ENCODE measurements around the gene GATA5. TPM values are rescaled to one million over a fixed set of nuclear protein-coding genes. Genes with fewer than 3 reads are reported as not detected.

Gene GATA5
- total RNA-seq, 1 experiment from 2014 or later, result 1.4 TPM

- no peak for TF ChIP-seq ZNF281 (CRISPR knock-in tag; IDR thresholded peaks at IDR 0.05)
- TF ChIP-seq USF1 (CRISPR knock-in tag; IDR thresholded peaks at IDR 0.05), result no peak
- TF ChIP-seq NR3C1 (CRISPR knock-in tag; conservative IDR thresholded peaks at IDR 0.05; ENCODE audit: low read depth), result no peak
- no peak for TF ChIP-seq CREB1 (CRISPR knock-in tag; IDR thresholded peaks at IDR 0.05)
- TF ChIP-seq CBFB (CRISPR knock-in tag; IDR thresholded peaks at IDR 0.05; ENCODE audit: low read depth), result no peak
- TF ChIP-seq ATF1 (CRISPR knock-in tag; IDR thresholded peaks at IDR 0.05), result no peak
- TF ChIP-seq AR (CRISPR knock-in tag; IDR thresholded peaks at IDR 0.05), result no peak
- TF ChIP-seq TEAD1 (CRISPR knock-in tag; IDR thresholded peaks at IDR 0.05), result no peak
- no peak for TF ChIP-seq PREB (CRISPR knock-in tag; IDR thresholded peaks at IDR 0.05; ENCODE audit: borderline replicate concordance)
- TF ChIP-seq TP53 (CRISPR knock-in tag; IDR thresholded peaks at IDR 0.05), result no peak
These were observed 56.0 kb downstream of the GATA5 start (continued) for GRCh38 chr20:62419759-62420158.

- TF ChIP-seq ZNF396 (CRISPR knock-in tag; IDR thresholded peaks at IDR 0.05; ENCODE audit: borderline replicate concordance) (no peak), MXD4 (CRISPR knock-in tag; IDR thresholded peaks at IDR 0.05; ENCODE audit: borderline replicate concordance) (no peak), MLX (CRISPR knock-in tag; IDR thresholded peaks at IDR 0.05) (no peak), CREB1 (CRISPR knock-in tag; IDR thresholded peaks at IDR 0.05) (no peak), ZNF416 (CRISPR knock-in tag; IDR thresholded peaks at IDR 0.05) (no peak), NFATC4 (CRISPR knock-in tag; IDR thresholded peaks at IDR 0.05) (no peak), ZNF138 (CRISPR knock-in tag; conservative IDR thresholded peaks at IDR 0.05) (no peak), SMAD3 (CRISPR knock-in tag; IDR thresholded peaks at IDR 0.05; ENCODE audit: borderline replicate concordance) (no peak), ETV6 (CRISPR knock-in tag; IDR thresholded peaks at IDR 0.05) (no peak), OVOL2 (CRISPR knock-in tag; IDR thresholded peaks at IDR 0.05; ENCODE audit: borderline replicate concordance) (no peak), ZBTB43 (CRISPR knock-in tag; IDR thresholded peaks at IDR 0.05) (no peak)
- ATAC-seq (no peak), DNase-seq (ENCODE audit: low spot score) (no peak)
- no peaks in the 10 kb centered on the region for H3K27me3 Mint-ChIP-seq (ENCODE audit: low read depth)
- ChIA-PET CTCF (interaction anchor here (0.5 to 2.4 kb wide), 2 partner anchors 9 to 36 kb away, joined by 3 to 10 read pairs; no protein-coding TSS in a partner anchor), POLR2A (no interaction called here)
- H3K4me3 Mint-ChIP-seq, result no peak overlapping the region
- H3K36me3 Mint-ChIP-seq, result no peaks in the 10 kb centered on the region
- H3K27ac Mint-ChIP-seq, result no peak overlapping the region
- H3K4me1 Mint-ChIP-seq, result no peaks in the 10 kb centered on the region
- peaks cover 5% of the 10 kb centered on the region for H3K9me3 Mint-ChIP-seq
These were observed 56.9 kb downstream of the GATA5 start for GRCh38 chr20:62418709-62419487.

Measured in WTC11 (cell line).